GM21526 (cell line): ENCODE data around the gene RAD9A.
"Not testable (repeated sequence)": the region's sequence is repeated elsewhere in the genome, so short reads cannot be mapped to it uniquely, and the experiment has no call there.

ENCODE experiments used
- ATAC-seq: cut with Tn5 transposase; IDR thresholded peaks from one replicate; pipeline ENCODE4 v1.9.1; 2021; ENCODE audit warnings: moderate library complexity; ENCODE audit not compliant: unreplicated experiment, low FRiP score

RAD9A gene

DNA sequence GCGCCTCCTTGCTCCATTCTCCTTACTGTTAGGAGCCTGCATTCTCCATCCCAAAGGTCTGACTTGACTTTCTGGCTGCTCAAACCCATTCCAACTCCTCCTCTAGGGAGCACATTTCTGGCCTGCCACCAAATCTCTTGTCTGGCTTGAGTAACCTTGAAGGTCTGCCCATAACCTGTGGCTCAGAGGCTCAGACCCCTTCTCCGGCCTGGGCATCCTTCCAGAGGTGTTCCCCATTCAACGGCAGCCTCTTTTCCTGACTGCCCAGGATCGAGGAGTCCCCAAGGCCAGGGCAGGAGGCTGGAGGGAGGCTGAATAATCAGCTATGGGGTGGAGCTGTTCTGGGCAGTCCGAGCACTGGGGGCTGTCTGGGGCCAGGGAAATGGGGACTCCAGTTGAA lies 2.2 kb downstream of the RAD9A start:
- ATAC-seq: no peak

DNA sequence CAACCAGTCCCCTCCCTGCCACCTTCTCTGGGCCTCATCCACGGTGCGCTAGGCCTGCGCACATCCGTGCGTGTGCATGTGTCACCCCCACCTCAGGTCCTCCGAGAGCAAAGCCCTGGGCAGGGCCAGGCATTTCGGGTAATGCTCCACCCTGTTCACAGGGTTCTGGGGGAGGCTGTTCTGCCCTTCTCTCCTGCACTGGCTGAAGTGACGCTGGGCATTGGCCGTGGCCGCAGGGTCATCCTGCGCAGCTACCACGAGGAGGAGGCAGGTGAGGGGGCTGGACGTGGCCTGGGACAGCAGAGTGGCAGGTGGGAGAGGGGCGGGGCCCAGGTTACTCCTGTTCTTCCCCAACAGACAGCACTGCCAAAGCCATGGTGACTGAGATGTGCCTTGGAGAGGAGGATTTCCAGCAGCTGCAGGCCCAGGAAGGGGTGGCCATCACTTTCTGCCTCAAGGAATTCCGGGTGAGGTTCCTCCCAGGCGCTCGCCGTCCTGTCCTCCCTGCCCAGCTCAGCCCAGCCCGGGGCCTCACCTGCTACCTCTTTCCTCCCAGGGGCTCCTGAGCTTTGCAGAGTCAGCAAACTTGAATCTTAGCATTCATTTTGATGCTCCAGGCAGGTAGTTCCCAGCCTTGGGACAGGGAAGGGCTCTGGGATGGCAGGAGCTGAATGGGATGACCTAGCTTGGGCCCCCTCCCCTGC lies 3.9 kb downstream of the RAD9A start:
- ATAC-seq: no peak

DNA sequence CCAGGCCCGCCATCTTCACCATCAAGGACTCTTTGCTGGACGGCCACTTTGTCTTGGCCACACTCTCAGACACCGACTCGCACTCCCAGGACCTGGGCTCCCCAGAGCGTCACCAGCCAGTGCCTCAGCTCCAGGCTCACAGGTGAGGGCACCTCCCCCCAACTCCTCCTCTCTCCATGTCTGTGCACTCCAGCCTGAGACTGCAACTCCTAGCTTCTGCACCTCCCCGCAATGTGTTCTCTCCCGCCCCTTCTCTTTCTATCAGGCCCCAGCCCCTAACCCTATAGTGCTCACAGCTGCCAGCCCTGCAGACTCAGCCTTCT lies 4.4 kb downstream of the RAD9A start:
- no peak for ATAC-seq

DNA sequence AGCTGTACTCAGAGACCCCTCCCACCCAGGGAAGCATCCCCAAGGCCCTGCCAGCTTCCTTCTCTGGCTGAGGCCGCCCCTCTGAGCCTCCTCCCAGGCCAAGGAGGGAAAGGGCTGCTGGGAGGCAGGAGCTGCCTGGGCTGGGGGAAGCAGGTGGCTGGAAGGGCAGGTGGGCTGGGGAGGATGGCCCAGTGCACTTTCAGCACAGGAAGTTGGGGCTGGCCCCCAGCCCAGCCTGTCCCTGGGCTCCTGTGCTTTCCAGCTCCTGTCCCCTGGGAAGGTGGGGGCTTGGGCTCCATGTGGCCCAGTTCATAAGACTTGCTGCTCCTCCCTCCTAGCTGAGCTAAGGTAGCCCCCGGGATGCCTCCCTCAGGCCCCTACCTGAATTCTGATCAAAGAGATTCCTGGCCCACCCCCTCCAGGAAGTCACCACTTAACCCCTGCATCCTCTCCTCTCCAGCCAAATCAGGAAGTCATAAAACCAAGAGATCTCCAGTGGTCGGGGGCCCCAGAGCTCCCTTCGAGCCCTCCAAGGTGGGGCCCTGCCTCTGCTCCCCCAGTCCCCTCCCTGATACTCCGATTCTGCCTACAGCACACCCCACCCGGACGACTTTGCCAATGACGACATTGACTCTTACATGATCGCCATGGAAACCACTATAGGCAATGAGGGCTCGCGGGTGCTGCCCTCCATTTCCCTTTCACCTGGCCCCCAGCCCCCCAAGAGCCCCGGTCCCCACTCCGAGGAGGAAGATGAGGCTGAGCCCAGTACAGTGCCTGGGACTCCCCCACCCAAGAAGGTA lies 5.0 kb downstream of the RAD9A start:
- no peak for ATAC-seq

DNA sequence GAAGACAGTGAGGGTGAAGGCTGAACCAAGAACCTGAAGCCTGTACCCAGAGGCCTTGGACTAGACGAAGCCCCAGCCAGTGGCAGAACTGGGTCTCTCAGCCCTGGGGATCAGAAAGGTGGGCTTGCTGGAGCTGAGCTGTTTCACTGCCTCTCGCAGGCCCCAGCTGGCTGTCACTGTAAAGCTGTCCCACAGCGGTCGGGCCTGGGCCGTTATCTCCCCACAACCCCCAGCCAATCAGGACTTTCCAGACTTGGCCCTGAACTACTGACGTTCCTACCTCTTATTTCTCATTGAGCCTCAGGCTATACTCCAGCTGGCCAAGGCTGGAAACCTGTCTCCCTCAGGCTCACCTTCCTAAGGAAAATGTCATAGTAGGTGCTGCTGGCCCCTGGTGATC lies 5.8 kb downstream of the RAD9A start:
- ATAC-seq: no peak

DNA sequence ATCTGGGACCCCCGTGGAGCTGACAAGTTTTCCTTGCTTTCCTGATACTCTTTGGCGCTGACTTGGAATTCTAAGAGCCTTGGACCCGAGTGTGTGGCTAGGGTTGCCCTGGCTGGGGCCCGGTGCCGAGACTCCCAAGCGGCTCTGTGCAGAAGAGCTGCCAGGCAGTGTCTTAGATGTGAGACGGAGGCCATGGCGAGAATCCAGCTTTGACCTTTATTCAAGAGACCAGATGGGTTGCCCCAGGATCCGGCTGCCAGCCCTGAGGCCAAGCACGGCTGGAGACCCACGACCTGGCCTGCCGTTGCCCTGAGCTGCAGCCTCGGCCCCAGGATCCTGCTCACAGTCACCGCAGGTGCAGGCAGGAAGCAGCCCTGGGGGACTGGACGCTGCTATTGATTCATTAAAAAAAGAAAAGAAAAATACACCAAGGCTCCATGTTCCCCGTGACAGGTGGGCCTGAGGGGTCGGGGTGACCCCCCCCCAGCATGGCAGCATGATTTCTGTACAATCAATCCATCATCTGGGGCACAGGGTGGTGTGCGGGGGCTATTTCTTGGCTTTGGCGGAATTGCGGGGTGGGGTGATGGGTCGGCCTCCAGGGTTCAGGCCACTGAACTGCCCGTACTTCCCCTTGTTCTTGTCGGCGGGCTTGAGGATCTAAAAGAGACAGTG lies 6.3 kb downstream of the RAD9A start:
- ATAC-seq: no peak

DNA sequence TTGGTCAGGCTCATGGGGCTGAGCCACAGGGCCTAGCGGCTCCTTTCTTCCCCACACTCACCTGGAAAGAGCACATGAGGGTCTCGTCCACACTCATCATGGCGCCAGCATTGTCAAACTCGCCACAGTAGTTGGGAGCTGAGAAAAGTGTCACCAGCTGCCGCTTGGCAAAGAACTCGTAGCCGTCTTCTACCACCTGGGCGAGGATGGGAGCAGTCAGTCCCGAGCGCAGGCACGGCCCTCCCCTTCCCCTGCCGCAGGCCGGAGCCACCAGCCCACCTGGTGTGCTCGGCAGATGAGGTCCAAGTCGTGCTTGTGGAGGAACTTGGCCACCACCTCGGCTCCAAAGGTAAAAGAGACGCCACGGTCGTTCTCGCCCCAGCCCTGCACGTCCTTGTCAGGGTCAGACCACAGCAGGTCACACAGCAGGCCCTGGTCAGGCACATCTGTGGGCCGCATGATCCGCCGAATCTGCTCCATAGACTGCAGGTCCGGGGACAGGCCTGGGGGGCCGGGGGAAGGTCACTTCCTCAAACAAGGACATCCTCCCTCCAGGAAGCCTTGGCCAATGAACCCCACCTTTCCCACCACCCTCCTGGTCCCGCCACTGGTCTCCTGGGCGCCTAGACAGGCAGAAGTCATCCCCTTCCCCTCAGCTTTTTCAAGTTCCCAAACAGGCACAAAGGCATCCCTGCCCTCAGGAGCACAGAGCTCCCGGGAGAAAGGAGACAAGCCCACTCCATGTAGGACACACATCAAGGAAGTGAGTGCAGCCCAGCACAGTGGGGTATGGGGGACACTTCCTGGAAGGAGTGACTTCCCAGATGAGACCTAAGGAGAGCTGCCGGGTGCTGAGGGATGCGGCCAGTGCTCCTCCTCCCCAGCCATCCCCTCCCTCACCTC lies 7.1 kb downstream of the RAD9A start:
- ATAC-seq: no peak

DNA sequence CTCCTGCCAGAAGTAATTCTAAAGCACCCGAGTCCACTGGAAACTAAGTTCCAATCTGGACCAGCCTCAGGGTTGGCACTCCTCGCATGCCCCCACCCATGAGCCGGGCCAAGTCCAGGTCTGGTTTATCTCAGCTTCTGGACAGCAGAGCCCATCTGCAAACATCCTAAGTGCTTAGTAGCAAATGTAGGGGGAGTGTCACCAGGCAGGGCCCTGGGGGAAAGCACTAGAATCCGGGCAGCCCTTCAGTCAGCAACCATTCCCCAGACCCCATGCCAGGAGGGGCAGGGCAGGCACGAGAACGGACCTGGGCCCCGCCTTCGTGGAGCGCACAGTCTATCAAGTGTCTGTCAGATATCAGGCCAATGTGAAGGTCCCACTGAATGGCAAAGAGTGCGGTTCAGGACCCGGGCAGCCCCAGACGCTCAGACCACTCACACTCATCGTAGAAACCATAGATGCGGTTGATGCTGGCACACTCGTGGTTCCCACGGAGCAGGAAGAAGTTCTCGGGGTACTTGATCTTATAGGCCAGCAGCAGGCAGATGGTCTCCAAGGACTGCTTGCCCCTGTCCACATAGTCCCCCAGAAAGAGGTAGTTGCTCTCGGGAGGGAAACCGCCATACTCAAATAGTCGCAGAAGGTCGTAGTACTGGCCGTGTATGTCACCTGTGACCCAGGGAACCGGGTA lies 8.6 kb downstream of the RAD9A start:
- no peak for ATAC-seq

DNA sequence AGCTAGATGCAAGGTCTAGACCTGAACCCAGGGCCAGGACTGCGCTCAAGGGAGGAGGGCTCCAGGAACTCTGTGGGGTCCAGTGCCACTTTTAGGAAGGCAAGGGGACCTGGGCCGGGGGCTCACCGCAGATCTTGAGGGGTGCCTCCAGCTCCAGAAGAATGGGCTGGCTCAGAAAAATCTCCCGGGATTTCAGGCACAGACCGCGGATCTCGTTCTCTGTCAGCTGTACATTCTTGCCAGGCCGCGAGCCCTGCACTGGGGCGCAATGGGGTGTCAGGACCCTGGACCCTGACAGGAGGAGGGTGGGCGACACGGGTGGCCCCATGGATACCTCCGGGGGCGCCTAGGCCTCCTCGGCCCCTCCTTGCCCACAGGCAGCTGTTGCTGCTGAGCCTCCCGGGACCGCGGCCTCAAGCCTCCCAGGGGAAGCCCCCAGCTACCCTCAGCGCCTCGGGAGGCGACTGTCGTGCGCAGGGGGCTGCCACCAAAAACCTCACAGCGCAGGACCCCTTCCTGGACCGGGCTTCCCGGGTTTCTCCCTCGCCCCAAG lies 9.2 kb downstream of the RAD9A start:
- no peak for ATAC-seq

DNA sequence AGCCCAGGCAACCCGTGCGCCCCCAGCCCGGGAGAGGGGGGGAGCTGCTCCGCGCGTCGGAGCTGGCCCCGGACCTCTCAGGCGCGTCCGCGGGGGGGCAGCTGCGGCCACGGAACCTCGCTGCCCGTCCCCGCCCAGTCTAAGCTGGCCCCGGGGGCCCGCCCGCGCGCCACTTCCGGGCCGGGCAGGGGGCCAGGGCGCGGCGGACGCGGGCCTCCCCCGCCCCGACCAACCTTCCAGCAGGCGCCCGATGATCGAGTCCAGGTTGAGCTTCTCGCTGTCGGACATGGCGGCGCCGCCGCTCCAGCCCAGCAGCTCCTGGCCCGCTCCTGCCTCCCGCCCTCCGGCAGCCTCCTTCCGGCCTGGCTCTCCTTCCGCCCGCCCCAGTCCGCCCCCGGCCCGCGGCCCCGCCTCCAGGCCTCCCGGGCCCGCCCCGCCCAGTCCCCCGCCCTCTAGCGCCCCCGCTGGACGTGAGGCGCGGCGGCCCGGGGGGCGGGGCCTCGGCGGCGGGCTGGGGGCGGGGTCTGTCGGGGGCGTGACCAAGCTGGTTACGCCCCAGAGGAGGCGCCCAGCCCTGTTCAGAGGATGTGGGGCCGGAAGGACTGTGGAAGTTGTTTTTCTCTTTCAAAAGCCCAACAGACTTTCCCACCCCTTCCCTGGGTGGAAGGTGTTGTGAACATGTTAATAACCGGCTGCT lies 9.9 kb downstream of the RAD9A start, which contains the start of gene PPP1CA:
PPP1CA (minus strand) TSS at position 364 of the 697 bp plus-strand sequence; CDS start at position 288, 76 bp downstream.
- peak; percentile 35 for ATAC-seq

DNA sequence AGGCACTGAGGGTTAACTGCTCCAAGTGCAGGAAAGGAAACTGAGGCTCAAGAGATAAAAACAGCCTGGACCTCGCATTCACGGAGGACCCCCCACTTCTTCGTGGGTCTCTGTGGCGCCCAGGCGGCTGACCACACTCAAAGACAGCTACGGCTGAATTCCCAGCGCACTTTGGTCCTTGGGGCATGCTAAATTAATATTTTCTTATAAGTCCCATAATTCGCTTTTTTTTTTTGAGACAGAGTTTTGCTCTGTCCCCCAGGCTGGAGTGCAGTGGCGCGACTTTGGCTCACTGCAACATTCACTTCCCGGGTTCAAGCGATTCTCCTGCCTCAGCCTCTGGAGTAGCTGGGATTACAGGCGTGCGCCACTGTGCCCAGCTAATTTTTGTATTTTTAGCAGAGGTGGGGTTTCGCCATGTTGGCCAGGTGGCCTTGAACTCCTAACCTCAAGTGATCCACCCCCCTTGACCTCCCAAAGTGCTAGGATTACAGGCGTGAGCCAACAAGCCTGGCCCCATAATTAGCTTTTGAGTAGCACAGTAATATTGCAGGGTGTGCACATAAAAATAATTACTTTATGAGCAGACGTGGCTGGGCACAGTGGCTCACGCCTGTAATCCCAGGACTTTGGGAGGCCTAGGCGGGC lies 10.5 kb downstream of the RAD9A start:
- ATAC-seq: not testable (repeated sequence)

DNA sequence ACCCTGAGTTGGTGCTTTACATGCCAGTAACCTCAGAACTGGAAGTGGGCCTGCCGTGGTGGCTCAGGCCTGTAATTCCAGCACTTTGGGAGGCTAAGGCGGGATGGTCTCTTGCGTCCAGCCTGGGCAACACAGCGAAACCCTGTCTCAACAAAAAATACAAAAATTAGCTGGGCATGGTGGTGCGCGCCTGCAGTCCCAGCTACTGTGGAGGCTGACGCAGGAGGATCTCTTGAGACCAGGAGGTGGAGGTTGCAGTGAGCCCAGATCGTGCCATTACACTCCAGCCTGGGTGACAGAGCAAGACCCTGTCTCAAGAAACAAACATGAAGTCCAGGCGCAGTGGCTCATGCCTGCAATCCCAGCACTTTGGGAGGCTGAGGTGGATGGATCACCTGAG lies 11.3 kb downstream of the RAD9A start:
- not testable (repeated sequence) for ATAC-seq

DNA sequence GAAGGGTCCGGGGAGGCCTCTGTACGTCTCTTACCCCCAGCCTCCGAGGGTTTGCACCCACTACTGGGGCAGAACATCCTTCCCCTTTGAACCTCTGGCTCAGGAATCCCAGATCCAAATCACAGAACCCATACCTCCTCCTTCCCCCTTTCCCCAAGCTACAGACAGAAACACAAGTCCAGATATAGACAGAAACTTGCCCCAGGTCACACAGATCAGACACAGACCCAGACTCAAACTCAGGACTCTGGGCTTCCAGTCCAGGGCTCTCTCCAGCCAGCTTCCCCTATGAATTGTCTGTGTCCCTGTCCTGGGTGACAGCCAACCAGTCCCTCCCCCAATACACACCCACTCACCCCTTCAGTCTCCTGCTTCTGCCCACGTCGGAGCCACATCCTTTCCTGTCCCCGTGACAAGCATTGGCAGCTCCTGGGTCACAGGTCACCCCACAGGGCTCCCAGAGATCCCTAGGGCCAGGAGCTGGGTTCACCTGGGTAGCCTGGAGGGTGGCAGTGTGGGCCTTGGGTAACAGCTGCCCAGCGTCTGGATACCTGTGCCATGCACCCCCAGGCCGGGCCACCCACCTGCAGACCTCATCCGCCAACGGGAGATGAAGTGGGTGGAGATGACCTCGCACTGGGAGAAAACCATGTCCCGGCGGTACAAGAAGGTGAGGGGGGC lies 12.9 kb downstream of the RAD9A start:
- no peak for ATAC-seq

DNA sequence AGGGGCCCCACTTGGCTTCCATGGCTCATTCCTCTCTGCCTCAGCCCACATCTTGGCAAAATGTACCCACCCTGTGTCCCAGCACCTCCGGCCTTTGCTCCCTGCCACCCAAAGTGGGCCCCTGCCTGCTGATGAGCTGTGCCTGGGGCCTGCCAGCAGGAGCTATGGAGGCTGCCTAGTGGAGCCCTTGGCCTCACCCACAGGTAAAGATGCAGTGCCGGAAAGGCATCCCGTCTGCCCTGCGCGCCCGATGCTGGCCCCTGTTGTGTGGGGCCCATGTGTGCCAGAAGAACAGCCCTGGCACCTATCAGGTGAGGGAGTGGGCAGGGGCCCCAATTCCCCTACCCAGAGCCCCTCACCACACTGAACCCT lies 13.4 kb downstream of the RAD9A start:
- no peak for ATAC-seq

DNA sequence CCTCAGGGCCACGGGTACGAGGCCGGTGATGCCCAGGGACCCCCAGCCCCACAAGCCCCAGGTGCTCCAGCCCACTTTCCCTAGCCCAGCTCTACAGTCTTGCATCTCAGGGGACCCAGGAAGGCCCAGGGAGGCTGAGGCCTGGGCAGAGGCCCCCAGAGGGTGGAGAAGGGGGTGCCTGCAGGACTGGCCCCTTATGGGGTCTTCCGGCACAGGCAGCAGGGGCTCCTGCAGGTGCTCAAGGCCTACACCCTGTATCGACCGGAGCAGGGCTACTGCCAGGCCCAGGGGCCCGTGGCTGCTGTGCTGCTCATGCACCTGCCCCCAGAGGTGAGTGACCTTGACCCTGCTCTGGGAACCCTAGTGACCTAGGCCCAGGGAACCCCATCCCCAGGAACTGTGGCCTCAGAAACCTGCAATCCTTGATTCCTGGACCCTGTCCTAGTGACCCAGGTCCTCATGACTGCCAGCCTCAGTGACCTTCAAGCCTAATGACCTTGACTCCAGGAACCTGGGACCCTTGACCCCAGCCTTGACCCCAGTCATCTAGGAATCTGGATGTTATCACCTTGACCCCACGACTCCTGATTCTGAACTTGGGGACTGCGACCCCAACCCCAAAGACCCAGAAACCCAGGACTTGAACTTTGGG lies 14.0 kb downstream of the RAD9A start:
- ATAC-seq: no peak

DNA sequence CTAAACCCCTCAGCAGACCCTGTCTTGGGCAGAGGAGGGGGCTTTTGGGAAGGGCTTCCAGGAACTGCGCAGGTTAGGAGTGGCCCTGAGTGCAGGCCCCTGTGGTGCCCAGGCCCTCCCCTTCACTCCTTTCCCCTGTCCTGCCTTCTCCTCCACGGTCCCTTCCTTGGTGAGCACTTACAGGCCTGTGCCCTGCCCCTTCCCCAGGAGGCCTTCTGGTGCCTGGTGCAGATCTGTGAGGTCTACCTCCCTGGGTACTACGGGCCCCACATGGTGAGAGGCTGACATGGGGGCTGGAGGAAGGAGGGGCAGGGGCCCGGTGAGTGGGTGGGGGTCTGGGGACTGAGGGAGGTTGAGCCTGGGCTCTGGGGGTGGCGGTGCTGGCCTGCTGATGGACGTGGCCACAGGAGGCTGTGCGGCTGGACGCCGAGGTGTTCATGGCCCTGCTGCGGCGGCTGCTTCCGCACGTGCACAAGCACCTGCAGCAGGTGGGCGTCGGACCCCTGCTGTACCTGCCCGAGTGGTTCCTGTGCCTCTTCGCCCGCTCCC lies 14.7 kb downstream of the RAD9A start:
- no peak for ATAC-seq

DNA sequence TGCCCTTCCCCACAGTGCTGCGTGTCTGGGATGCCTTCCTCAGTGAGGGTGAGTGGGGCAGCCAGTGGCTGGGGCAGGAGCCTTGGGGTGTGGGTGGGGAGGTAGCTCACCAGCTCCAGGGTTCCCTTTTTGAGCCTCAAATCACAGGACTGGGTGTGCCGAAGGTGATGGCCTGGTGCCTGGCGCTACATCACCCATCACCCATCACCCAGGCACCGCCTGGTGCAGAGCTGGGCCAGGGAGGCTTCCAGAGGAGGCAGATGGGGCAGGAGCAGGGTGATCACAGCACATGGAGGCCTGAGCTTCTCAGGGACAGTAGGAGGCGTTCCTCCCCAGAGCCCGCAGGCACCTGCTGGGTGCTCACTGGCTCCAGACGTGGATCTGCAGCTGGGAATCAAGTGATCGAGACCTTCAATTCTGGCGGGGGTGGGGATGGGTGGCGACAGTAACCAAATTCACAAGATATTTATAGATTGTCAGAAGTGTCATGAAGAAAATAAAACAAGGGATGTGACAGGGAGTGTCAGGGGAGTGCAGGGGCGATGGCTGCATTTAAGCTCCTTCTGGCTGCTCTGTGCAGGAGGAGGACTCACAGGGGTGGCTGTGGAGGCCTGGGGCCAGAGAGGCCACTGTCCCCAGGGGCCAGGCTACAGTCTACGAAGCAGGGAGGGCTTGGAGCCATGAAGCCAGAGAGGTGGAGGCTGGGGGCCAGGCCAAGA lies 15.3 kb downstream of the RAD9A start:
- ATAC-seq: no peak
